Measurements from ENCODE around the gene DISP2. TPM values are rescaled to one million over a fixed set of nuclear protein-coding genes. Genes with fewer than 3 reads are reported as not detected.
A peak's percentile ranks its signal among the peaks of the same experiment; 100 is the strongest.

The DISP2 gene
- total RNA-seq, 1 donor from 2014 or later = 3.2 TPM

DNA sequence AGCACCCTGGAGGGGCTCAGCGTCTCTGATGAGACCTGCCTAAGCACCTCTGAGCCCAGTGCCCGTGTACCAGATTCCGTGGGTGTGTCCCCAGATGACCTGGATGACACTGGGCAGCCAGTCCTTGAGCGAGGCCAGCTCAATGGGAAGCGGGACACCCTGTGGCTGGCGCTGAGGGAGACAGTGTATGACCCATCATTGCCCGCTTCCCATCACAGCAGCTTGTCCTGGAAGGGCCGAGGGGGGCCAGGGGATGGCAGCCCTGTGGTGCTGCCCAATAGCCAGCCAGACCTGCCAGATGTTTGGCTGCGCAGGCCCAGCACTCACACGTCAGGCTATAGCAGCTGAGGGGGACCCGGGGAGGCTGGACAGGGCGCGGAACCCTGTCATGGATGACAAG is 12.0 kb downstream of the DISP2 start:
- no peak for DNase-seq (ENCODE audit: low read depth)
- Histone ChIP-seq H3K4me3 (ENCODE audit: low read depth, low read length) (no peak overlapping the region), H3K27me3 (ENCODE audit: control insufficient read depth, insufficient read depth, low read length) (peaks cover 18% of the 10 kb centered on the region), H3K36me3 (ENCODE audit: control insufficient read depth, insufficient read depth, low read length) (no peaks in the 10 kb centered on the region)
- TF ChIP-seq, protein P1, sequence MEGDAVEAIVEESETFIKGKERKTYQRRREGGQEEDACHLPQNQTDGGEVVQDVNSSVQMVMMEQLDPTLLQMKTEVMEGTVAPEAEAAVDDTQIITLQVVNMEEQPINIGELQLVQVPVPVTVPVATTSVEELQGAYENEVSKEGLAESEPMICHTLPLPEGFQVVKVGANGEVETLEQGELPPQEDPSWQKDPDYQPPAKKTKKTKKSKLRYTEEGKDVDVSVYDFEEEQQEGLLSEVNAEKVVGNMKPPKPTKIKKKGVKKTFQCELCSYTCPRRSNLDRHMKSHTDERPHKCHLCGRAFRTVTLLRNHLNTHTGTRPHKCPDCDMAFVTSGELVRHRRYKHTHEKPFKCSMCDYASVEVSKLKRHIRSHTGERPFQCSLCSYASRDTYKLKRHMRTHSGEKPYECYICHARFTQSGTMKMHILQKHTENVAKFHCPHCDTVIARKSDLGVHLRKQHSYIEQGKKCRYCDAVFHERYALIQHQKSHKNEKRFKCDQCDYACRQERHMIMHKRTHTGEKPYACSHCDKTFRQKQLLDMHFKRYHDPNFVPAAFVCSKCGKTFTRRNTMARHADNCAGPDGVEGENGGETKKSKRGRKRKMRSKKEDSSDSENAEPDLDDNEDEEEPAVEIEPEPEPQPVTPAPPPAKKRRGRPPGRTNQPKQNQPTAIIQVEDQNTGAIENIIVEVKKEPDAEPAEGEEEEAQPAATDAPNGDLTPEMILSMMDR (IDR thresholded peaks at IDR 0.05; ENCODE audit: insufficient read depth, low read length, poor library complexity, severe bottlenecking) = no peak

GRCh38 chr15:40372981-40373380 is 15.0 kb downstream of the DISP2 start:
- Histone ChIP-seq H3K4me3 (ENCODE audit: low read depth, low read length) (no peak overlapping the region), H3K27me3 (ENCODE audit: control insufficient read depth, insufficient read depth, low read length) (peaks cover 11% of the 10 kb centered on the region), H3K36me3 (ENCODE audit: control insufficient read depth, insufficient read depth, low read length) (no peaks in the 10 kb centered on the region)
- TF ChIP-seq, protein P1 (IDR thresholded peaks at IDR 0.05; ENCODE audit: insufficient read depth, low read length, poor library complexity, severe bottlenecking) = no peak
- no peak for DNase-seq (ENCODE audit: low read depth)

GRCh38 chr15:40377606-40378005 is 19.6 kb downstream of the DISP2 start:
- no peak for DNase-seq (ENCODE audit: low read depth)
- Histone ChIP-seq H3K27me3 (ENCODE audit: control insufficient read depth, insufficient read depth, low read length) (no peaks in the 10 kb centered on the region), H3K36me3 (ENCODE audit: control insufficient read depth, insufficient read depth, low read length) (no peaks in the 10 kb centered on the region), H3K4me3 (ENCODE audit: low read depth, low read length) (no peak overlapping the region)
- TF ChIP-seq, protein P1 (IDR thresholded peaks at IDR 0.05; ENCODE audit: insufficient read depth, low read length, poor library complexity, severe bottlenecking) = no peak

- TF ChIP-seq, protein P1 (IDR thresholded peaks at IDR 0.05; ENCODE audit: insufficient read depth, low read length, poor library complexity, severe bottlenecking) = no peak
- no peak overlapping the region for H3K4me3 ChIP-seq (ENCODE audit: low read depth, low read length)
- H3K27me3 ChIP-seq (ENCODE audit: control insufficient read depth, insufficient read depth, low read length) = no peaks in the 10 kb centered on the region
- no peaks in the 10 kb centered on the region for H3K36me3 ChIP-seq (ENCODE audit: control insufficient read depth, insufficient read depth, low read length)
- no peak for DNase-seq (ENCODE audit: low read depth)
These were observed 21.4 kb downstream of the DISP2 start for GRCh38 chr15:40379374-40379773.

- TF ChIP-seq, protein P1 (IDR thresholded peaks at IDR 0.05; ENCODE audit: insufficient read depth, low read length, poor library complexity, severe bottlenecking) = no peak
- peak; percentile 72 for DNase-seq (ENCODE audit: low read depth)
- H3K36me3 ChIP-seq (ENCODE audit: control insufficient read depth, insufficient read depth, low read length) = no peaks in the 10 kb centered on the region
- no peak overlapping the region for H3K4me3 ChIP-seq (ENCODE audit: low read depth, low read length)
- no peaks in the 10 kb centered on the region for H3K27me3 ChIP-seq (ENCODE audit: control insufficient read depth, insufficient read depth, low read length)
These were observed 21.8 kb downstream of the DISP2 start for GRCh38 chr15:40379853-40380252.

GRCh38 chr15:40380636-40381035 is 22.6 kb downstream of the DISP2 start:
- TF ChIP-seq, protein P1 (IDR thresholded peaks at IDR 0.05; ENCODE audit: insufficient read depth, low read length, poor library complexity, severe bottlenecking) = no peak
- Histone ChIP-seq H3K27me3 (ENCODE audit: control insufficient read depth, insufficient read depth, low read length) (no peaks in the 10 kb centered on the region), H3K36me3 (ENCODE audit: control insufficient read depth, insufficient read depth, low read length) (no peaks in the 10 kb centered on the region), H3K4me3 (ENCODE audit: low read depth, low read length) (no peak overlapping the region)
- no peak for DNase-seq (ENCODE audit: low read depth)

All from kidney epithelial cell (primary cell).